SU-DHL-6 (cell line): ENCODE data around the gene RBM3.

Experiments used
- H2AFZ ChIP-seq: fragments of 200-600 bp; sonication (generic); 2 replicates; pipeline ENCODE4 v1.6.1; 2014; ENCODE audit warnings: low read depth, mild to moderate bottlenecking, moderate library complexity, mixed read lengths, antibody characterized with exemption, low read length; ENCODE audit not compliant: severe bottlenecking
- H3F3A ChIP-seq: fragments of 200-600 bp; shearing (Covaris generic); 2 replicates; pipeline ENCODE4 v1.6.0; 2016; ENCODE audit warnings: antibody characterized with exemption, mild to moderate bottlenecking; ENCODE audit not compliant: insufficient read depth
- H3K27ac ChIP-seq: fragments of 200-600 bp; sonication (generic); 2 replicates; pipeline ENCODE4 v1.5.1; 2016; ENCODE audit warnings: low read depth, mild to moderate bottlenecking, low read length, moderate library complexity, mixed read lengths
- H3K27me3 ChIP-seq: fragments of 200-600 bp; sonication (generic), shearing (Covaris generic); 2 replicates; pipeline ENCODE4 v1.6.0; 2014; ENCODE audit warnings: mild to moderate bottlenecking, low read length
- H3K36me3 ChIP-seq: fragments of 200-600 bp; sonication (generic); 2 replicates; pipeline ENCODE4 v1.6.1; 2014; ENCODE audit warnings: mild to moderate bottlenecking, low read length, mixed read lengths
- H3K4me2 ChIP-seq: fragments of 300-600, 200-600 bp; shearing (Covaris generic), sonication (generic); 2 replicates; pipeline ENCODE4 v1.6.0; 2014; ENCODE audit warnings: low read length, low read depth, mild to moderate bottlenecking; ENCODE audit not compliant: poor library complexity, severe bottlenecking
- H3K4me3 ChIP-seq: fragments of 200-600 bp; sonication (generic); 2 replicates; pipeline ENCODE4 v1.5.1; 2014; ENCODE audit warnings: antibody characterized with exemption, low read length, mild to moderate bottlenecking, mixed read lengths; ENCODE audit not compliant: insufficient read depth, poor library complexity, severe bottlenecking
- H3K79me2 ChIP-seq: fragments of 200-600 bp; sonication (generic); 2 replicates; pipeline ENCODE4 v1.6.1; 2014; ENCODE audit warnings: mild to moderate bottlenecking, low read length, moderate library complexity; ENCODE audit not compliant: insufficient read depth
- H3K9ac ChIP-seq: fragments of 200-600 bp; sonication (generic); 2 replicates; pipeline ENCODE4 v1.7.0; 2014; ENCODE audit warnings: mild to moderate bottlenecking, low read length
- H3K9me2 ChIP-seq: fragments of 200-600 bp; sonication (generic); replicated peaks from 2 replicates; pipeline ENCODE4 v1.6.1; 2014; ENCODE audit warnings: low read length; ENCODE audit not compliant: insufficient read depth
- H3K9me3 ChIP-seq: fragments of 200-600 bp; sonication (generic); 2 replicates; pipeline ENCODE4 v1.6.1; 2014; ENCODE audit warnings: low read length, mixed read lengths; ENCODE audit not compliant: insufficient read depth
- H4K20me1 ChIP-seq: fragments of 200-600 bp; sonication (generic); 2 replicates; pipeline ENCODE4 v1.6.1; 2014; ENCODE audit warnings: low read depth, mild to moderate bottlenecking, antibody characterized with exemption, low read length, moderate library complexity, mixed read lengths
- EZH2phosphoT487 ChIP-seq: fragments of 200-600 bp; sonication (generic), shearing (Covaris generic); conservative IDR thresholded peaks from 2 replicates; pipeline ENCODE4 v1.6.1; 2018; ENCODE audit warnings: mild to moderate bottlenecking, antibody characterized with exemption, low read length, moderate library complexity, mixed read lengths
- TF ChIP-seq, protein P1 (sequence below): fragments of 200-600 bp; sonication (generic); IDR thresholded peaks from one replicate; pipeline ENCODE4 v1.5.1; 2017; ENCODE audit warnings: antibody characterized with exemption, mild to moderate bottlenecking, low read length, moderate library complexity; ENCODE audit not compliant: insufficient read depth, poor library complexity, severe bottlenecking

The RBM3 gene

DNA sequence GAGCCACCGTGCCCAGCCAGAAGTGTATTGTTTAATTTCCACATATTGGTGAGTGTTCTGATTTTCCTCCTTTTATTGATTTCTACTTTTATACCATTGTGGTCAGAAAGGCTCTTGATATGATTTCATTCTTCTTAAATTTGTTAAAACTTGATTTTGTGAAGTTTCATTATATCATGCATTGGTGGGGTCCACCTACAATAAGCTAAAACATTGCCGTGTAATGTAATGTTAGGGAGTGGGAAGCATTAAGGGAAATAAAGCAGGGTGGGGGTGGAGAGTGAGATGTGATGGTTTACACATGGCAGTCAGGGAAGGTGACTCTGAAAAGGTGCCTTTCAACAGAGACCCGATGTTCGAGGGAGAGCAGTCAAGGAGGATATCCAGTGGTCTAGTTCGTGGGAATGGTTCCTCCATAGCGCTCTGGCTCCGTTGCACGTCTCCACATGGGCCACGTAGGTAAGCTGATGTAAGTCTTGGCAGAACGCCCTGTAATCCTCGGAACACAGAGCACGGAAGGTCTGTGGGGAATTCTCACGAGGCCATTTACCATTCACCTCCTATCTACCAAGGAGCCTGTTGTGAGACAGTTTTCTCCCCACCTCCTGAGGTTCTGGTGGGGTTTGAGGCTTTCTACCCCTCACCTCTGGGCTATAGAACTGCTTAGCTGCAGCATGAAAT lies 15.3 kb downstream of the RBM3 start:
- Histone ChIP-seq H3K27me3 (no peaks in the 10 kb centered on the region), H3F3A (no peaks in the 10 kb centered on the region), H3K4me2 (no peak overlapping the region), H3K79me2 (no peaks in the 10 kb centered on the region), H3K9me3 (no peaks in the 10 kb centered on the region), H3K4me3 (no peak overlapping the region), H2AFZ (no peak overlapping the region), H3K9me2 (no peaks in the 10 kb centered on the region), H3K36me3 (no peaks in the 10 kb centered on the region), H3K9ac (no peak overlapping the region), H4K20me1 (no peaks in the 10 kb centered on the region), H3K27ac (no peak overlapping the region)
- TF ChIP-seq EZH2phosphoT487: no peak
- TF ChIP-seq, protein P1, sequence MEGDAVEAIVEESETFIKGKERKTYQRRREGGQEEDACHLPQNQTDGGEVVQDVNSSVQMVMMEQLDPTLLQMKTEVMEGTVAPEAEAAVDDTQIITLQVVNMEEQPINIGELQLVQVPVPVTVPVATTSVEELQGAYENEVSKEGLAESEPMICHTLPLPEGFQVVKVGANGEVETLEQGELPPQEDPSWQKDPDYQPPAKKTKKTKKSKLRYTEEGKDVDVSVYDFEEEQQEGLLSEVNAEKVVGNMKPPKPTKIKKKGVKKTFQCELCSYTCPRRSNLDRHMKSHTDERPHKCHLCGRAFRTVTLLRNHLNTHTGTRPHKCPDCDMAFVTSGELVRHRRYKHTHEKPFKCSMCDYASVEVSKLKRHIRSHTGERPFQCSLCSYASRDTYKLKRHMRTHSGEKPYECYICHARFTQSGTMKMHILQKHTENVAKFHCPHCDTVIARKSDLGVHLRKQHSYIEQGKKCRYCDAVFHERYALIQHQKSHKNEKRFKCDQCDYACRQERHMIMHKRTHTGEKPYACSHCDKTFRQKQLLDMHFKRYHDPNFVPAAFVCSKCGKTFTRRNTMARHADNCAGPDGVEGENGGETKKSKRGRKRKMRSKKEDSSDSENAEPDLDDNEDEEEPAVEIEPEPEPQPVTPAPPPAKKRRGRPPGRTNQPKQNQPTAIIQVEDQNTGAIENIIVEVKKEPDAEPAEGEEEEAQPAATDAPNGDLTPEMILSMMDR: no peak

DNA sequence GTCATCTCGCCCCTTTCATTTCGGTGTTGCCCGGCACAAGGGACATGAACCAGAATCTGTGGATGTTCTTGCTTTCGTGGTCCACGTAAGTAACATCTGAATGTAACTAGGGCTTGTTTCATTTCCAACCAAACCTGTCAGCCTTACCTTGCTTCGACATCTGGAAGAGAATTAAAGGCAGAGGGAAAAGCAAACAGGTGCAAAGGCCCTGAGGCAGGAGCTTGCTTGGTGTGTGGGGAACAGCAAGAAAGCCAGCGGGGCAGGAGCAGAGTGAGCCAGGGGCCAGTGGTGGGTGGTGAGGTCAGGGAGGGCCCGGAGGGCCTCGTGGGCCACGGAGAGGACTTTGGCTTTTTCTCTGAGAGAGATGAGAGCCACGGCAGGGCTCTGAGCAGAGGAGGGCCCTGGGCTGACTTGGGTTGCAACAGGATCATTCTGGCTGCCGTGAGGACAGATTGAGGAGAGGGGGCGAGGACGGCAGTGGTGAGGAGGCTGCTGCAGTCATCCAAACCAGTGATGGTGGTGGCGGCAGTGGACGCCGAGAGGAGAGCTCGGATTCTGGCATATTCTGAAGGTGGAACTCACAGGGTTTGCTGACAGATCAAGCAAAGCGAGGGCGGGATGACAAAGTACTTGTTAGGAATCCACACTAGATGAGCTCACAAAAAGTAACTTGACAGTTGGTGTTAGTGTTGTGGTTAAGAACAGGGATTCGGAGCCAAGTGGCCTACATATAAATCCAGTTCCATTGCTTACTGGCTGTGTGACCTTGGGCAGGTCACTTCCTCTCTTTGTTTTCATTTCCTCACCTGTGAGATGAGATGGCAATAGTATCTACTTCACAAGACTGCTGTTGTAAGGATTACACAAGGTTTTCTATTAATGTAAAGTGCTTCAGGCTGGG lies 16.2 kb downstream of the RBM3 start:
- Histone ChIP-seq H3K9me2 (no peaks in the 10 kb centered on the region), H3K4me2 (no peak overlapping the region), H3K9ac (no peak overlapping the region), H3K79me2 (no peaks in the 10 kb centered on the region), H3K27ac (no peak overlapping the region), H3K9me3 (no peaks in the 10 kb centered on the region), H4K20me1 (no peaks in the 10 kb centered on the region), H3F3A (no peaks in the 10 kb centered on the region), H3K36me3 (no peaks in the 10 kb centered on the region), H3K4me3 (no peak overlapping the region), H3K27me3 (no peaks in the 10 kb centered on the region), H2AFZ (no peak overlapping the region)
- TF ChIP-seq, protein P1: no peak
- TF ChIP-seq EZH2phosphoT487: no peak

DNA sequence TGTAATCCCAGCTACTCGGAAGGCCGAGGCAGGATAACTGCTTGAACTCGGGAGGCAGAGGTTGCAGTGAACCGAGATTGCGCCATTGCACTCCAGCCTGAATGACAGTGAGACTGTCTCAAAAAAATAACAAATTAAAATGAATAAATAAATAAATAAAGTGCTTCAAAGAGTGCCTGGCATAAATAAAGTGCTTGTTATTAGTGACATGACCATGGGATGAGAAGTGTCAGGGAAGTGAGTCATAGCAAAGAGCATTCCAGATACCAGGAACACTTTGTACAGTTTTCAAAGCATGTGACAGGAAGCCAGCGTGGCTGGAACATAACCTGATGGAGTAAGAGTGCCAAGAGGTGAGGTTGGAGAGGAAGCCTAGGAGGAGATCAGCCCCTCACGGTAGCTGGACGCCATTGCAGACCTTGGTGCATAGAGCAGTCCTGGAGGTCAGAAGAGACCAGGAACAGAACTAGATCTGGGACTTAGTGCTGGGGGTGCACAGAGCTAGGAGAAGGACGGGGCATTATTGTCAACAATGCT lies 17.0 kb downstream of the RBM3 start:
- no peak overlapping the region for H3K27ac ChIP-seq
- no peak overlapping the region for H3K9ac ChIP-seq
- no peak overlapping the region for H3K4me2 ChIP-seq
- no peak overlapping the region for H2AFZ ChIP-seq
- no peak overlapping the region for H3K4me3 ChIP-seq
- H3K36me3 ChIP-seq: no peaks in the 10 kb centered on the region
- no peaks in the 10 kb centered on the region for H4K20me1 ChIP-seq
- H3K27me3 ChIP-seq: no peaks in the 10 kb centered on the region
- no peaks in the 10 kb centered on the region for H3K79me2 ChIP-seq
- no peaks in the 10 kb centered on the region for H3K9me2 ChIP-seq
- no peak for TF ChIP-seq EZH2phosphoT487
- TF ChIP-seq, protein P1: no peak
- H3F3A ChIP-seq: no peaks in the 10 kb centered on the region
- no peaks in the 10 kb centered on the region for H3K9me3 ChIP-seq
